NCI-H2171 (cell line): ENCODE measurements around the gene RABL6.
"Not testable (repeated sequence)": the region's sequence is repeated elsewhere in the genome, so short reads cannot be mapped to it uniquely, and the experiment has no call there.

Source experiments
- DNase-seq: peaks from one replicate; lab custom pipeline; 2025; lab: John Stamatoyannopoulos, UW

RABL6 gene

DNA sequence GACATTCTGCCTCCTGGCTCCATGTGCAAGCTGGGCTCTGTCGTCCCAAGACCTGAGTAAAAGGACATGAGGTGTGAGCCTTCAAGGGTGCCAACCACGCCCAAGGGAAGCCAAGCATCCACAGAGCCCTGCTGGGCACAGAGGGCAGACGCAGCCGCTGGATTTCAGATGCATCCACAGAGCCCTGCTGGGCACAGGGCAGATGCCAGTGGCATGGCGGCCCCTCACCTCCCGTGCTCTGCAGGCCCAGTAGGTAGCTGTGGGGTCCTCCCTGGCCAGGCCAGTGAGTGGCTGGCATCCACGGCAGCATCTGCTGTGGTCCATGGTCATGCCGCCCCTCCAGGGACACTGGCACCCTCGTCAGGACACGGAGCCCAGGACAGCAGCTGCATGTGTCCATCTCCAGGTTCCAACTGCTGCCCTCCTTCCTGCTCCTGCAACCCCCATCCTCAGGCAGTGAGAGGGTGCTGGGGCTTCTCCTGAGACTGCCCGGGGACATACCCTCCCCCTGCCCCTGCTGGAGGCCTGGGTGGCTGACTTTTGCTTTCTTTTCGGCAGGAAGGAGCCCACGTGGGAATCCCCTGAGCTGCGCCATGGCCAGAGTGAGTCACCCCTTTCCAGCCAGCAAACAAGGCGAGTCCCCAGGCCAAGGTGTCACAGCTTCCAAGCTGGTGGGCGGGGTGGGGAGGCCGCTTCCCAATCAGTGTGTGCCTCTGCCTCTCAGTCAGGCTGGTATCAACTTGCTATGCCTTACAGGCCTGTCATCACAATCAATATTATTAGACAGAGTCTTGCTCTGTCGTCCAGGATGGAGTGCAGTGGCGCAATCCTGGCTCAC, 74.6 kb downstream of the RABL6 start:
- no peak for DNase-seq

DNA sequence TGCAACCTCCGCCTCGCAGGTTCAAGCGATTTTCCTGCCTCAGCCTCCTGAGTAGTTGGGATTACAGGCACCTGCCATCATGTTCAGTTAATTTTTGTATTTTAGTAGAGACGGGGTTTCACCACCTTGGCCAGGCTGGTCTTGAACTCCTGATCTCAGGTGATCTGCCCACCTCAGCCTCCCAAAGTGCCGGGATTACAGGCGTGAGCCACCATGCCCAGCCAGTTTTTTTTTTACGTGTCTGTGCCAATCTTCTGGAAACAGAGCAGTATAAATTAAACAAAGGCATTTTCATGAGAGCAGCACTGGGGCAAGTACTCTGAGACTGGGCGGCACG, 75.2 kb downstream of the RABL6 start:
- DNase-seq: not testable (repeated sequence)

DNA sequence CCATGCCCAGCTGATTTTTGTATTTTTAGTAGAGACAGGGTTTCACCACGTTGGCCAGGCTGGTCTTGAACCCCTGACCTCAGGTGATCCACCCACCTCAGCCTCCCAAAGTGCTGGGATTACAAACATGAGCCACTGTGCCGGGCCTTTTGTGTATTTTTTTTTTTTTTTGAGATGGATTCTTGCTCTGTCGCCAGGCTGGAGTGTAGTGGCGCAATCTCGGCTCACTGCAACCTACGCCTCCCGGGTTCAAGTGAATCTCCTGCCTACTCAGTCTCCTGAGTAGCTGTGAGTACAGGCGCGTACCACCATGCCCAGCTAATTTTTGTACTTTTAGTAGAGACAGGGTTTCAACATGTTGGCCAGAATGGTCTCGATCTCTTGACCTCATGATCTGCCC, 75.9 kb downstream of the RABL6 start:
- not testable (repeated sequence) for DNase-seq

DNA sequence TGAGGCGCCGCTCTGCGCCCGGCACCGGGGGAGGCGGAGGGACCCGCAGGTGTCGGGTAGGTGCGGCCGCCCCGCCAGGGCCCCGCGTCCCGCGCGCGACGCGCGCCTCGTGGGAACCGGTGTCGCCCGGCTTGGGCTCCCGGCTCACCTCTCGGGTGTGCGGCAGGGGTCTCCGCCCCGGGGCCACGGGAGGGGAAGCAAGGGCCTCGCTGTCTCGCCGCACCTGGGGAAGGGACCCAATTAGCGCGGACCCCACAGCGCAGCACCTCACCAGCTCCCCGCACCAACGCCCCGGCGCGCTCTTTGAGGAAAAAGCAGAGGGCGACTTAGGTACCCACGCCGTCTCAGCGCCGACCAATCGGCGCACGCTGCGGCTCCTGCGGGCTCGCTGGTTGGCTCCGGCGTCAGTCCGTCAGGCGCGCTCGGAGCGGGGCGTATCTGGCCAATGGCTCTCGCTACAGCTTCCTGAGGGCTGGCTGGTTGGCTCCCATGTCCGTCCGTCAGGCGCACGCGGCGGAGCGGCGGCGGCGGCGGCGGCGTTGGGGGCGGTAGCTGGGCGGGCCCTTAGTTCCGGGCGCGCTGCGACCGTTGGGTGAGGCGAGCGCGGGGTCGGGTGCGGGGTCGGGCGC, 78.3 kb downstream of the RABL6 start, which contains the start of gene TRAF2:
Gene TRAF2 (plus strand): TSS at position 567 of the 629 bp plus-strand sequence. CDS start 12,225 bp downstream, outside the sequence.
- peak; percentile 99 for DNase-seq

DNA sequence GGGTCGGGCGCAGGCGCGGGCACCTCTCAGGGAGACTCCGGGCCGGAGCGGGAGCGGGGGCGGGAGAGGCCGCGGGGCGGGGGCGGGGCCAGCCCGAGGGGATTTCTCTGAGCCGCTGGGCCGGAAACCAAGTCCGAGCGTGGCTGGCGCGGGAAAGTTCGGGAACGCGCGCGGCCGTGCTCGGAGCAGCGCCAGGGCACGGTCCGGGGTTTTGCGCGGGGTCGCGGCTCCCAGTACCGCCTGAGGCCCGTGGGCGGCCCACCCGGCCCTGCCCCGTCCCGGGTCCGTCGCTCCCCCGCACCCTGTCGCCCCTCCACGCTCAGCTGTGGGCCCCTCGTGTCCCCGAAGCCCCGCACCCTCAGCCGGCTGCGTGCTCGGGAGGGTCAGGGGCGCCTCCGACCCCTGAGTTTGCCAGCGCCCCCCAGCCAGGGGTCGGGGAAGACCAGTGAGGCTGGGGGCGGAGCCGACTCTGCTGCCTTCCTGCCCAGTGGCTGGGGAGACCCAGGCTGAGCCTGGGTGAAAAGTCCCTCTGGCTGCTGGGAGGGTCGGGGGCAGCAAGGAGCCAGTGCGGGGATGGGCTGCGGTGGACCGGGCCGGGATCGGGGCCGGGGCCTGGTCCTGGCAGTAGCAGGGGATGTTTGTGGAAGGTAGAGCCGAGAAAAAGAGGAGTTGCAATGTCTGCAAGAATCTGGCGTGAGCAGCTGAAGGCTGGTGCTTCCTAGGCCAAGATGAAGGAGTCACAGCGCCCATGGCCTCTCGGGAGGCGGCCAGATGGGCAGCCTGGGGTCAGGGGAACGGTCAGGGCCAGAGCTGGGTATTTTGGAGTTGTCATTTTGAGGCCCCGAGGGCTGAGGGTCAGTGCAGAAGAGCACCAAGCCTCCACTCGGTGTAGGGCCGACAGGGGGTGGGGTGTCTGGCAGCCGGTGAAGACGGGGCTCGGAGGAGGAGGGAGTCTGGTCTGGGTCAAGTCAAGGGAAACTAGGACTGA, 79.2 kb downstream of the RABL6 start:
- no peak for DNase-seq

DNA sequence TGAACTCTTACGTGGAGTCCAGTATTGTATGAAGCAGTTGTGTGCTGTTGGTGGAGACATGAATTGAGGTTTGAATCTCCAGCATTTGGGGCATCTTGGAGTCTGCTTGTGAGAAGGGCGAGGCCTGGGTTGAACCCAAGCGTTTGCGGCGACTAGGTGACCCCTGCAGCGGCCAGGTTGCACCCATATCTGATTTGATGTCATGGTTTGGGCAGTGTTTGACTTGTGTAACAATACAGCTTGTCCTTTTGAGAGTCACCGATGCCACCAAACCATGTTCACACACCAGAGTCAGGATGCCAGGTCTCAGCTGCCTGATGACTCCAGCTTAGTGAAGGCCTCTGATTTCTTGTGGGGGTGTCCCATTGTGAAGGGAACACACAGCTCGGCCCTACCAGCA, 80.7 kb downstream of the RABL6 start:
- no peak for DNase-seq

DNA sequence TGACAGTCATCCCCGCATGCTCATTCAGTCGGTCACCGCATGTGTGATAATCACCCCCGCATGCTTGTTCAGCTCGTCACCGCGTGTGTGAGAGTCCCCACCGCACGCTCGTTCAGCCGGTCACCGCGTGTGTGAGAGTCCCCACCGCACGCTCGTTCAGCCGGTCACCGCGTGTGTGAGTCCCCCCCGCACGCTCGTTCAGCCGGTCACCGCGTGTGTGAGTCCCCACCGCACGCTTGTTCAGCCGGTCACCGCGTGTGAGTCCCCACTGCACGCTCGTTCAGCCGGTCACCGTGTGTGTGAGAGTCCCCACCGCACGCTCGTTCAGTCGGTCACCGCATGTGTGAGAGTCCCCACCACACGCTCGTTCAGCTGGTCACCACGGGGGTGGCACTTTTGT, 82.1 kb downstream of the RABL6 start:
- DNase-seq: no peak

DNA sequence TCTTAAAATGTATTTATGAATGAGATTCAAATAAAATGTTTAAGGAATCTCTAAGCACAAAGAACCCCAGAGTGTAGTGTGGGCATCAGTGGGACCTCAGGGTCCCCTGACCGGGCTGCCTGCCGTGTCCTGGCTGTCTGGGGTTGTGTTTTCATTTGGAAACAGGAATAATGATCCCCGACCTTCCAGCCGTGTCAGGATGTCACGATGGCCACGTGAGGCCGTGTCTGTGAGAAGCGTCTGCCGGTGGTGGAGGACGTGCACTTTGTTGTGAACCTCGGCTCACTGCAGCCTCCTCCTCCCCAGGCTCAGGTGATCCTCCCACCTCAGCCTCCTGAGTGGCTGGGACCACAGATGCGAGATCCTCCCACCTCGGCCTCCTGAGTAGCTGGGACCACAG, 82.9 kb downstream of the RABL6 start:
- DNase-seq: no peak
